Measurements from ENCODE around the gene SLC16A8. TPM values are rescaled to one million over a fixed set of nuclear protein-coding genes. Genes with fewer than 3 reads are reported as not detected.
A peak's percentile ranks its signal among the peaks of the same experiment; 100 is the strongest.
"Not testable (repeated sequence)": the region's sequence is repeated elsewhere in the genome, so short reads cannot be mapped to it uniquely, and the experiment has no call there.

Gene SLC16A8
- total RNA-seq, 1 experiment from 2014 or later: not detected

DNA sequence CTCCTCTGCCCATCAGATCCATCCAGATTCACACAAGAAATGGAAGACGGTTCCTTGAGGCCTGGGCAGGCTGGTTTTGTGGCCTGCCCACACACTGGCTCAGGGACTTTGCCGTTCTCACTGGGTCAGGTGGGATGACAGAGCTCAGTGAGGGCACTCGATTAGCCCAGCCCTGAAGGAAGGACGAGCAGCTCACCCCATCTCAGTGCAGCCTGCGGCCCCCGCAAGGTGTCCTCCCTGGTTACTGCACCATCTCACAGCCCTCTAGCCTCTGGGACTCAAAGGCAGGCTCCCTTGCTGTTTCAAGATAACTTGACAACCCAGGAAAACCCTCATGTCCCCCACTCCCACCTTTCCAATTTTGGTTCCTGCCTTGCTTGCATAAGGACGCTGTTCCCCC, 4.2 kb downstream of the SLC16A8 start:
- DNase-seq: no peak
- Mint-ChIP-seq H3K4me1 (ENCODE audit: low read depth, unreplicated experiment) (peaks cover 5% of the 10 kb centered on the region), H3K36me3 (ENCODE audit: insufficient read depth, unreplicated experiment) (peaks cover 55% of the 10 kb centered on the region), H3K4me3 (ENCODE audit: low read depth, unreplicated experiment) (no peak overlapping the region), H3K9me3 (ENCODE audit: low read depth, unreplicated experiment) (no peaks in the 10 kb centered on the region), H3K27me3 (ENCODE audit: unreplicated experiment) (no peaks in the 10 kb centered on the region), H3K27ac (ENCODE audit: unreplicated experiment) (no peak overlapping the region)
- TF ChIP-seq, protein P1, sequence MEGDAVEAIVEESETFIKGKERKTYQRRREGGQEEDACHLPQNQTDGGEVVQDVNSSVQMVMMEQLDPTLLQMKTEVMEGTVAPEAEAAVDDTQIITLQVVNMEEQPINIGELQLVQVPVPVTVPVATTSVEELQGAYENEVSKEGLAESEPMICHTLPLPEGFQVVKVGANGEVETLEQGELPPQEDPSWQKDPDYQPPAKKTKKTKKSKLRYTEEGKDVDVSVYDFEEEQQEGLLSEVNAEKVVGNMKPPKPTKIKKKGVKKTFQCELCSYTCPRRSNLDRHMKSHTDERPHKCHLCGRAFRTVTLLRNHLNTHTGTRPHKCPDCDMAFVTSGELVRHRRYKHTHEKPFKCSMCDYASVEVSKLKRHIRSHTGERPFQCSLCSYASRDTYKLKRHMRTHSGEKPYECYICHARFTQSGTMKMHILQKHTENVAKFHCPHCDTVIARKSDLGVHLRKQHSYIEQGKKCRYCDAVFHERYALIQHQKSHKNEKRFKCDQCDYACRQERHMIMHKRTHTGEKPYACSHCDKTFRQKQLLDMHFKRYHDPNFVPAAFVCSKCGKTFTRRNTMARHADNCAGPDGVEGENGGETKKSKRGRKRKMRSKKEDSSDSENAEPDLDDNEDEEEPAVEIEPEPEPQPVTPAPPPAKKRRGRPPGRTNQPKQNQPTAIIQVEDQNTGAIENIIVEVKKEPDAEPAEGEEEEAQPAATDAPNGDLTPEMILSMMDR (IDR thresholded peaks at IDR 0.05; ENCODE audit: unreplicated experiment): no peak
- intact Hi-C loops (cut with micrococcal nuclease; ENCODE audit: unreplicated experiment): no loop called here
- no TSS peak for BruUV-seq (replicated peaks)
- CTCF ChIA-PET: no interaction called here

DNA sequence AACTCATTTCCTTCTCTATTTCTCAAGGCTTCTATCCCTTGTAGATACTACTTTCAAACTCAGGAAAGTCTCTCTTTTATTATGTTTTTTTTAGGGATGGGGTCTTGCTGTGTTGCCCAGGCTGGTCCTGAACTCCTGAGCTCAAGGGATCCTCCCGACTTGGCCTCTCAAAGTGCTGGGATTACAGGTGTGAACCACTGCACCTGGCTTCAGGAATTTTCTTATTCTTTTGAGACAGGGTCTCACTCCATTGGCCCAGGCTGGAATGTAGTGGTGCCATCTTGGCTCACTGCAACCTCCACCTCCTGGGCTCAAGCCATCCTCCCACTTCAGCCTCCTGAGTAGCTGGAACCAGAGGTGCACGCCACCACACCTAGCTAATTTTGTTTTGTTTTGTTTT, 4.8 kb downstream of the SLC16A8 start:
- peaks cover 52% of the 10 kb centered on the region for H3K36me3 Mint-ChIP-seq (ENCODE audit: insufficient read depth, unreplicated experiment)
- H3K27ac Mint-ChIP-seq (ENCODE audit: unreplicated experiment): peak overlapping the region; percentile 24
- DNase-seq; CTCF ChIA-PET; H3K4me1 Mint-ChIP-seq (ENCODE audit: low read depth, unreplicated experiment); intact Hi-C loops (cut with micrococcal nuclease; ENCODE audit: unreplicated experiment); H3K27me3 Mint-ChIP-seq (ENCODE audit: unreplicated experiment); H3K9me3 Mint-ChIP-seq (ENCODE audit: low read depth, unreplicated experiment); H3K4me3 Mint-ChIP-seq (ENCODE audit: low read depth, unreplicated experiment); BruUV-seq (replicated peaks): not testable (repeated sequence)

GRCh38 chr22:38078046-38078840, 5.7 kb downstream of the SLC16A8 start:
- intact Hi-C loops (cut with micrococcal nuclease; ENCODE audit: unreplicated experiment): no loop called here
- Mint-ChIP-seq H3K4me3 (ENCODE audit: low read depth, unreplicated experiment) (no peak overlapping the region), H3K36me3 (ENCODE audit: insufficient read depth, unreplicated experiment) (peaks cover 51% of the 10 kb centered on the region), H3K9me3 (ENCODE audit: low read depth, unreplicated experiment) (no peaks in the 10 kb centered on the region), H3K27me3 (ENCODE audit: unreplicated experiment) (no peaks in the 10 kb centered on the region), H3K27ac (ENCODE audit: unreplicated experiment) (no peak overlapping the region), H3K4me1 (ENCODE audit: low read depth, unreplicated experiment) (no peaks in the 10 kb centered on the region)
- CTCF ChIA-PET: interaction anchor here (0.6 kb wide), 1 partner anchor 227 kb away, joined by 4 read pairs; no protein-coding TSS in a partner anchor
- TF ChIP-seq, protein P1 (IDR thresholded peaks at IDR 0.05; ENCODE audit: unreplicated experiment): no peak
- no peak for DNase-seq
- no TSS peak for BruUV-seq (replicated peaks)

- CTCF ChIA-PET: interaction anchor here (0.6 kb wide), 1 partner anchor 227 kb away, joined by 4 read pairs; no protein-coding TSS in a partner anchor
- no peaks in the 10 kb centered on the region for H3K27me3 Mint-ChIP-seq (ENCODE audit: unreplicated experiment)
- no peak for DNase-seq
- H3K36me3 Mint-ChIP-seq (ENCODE audit: insufficient read depth, unreplicated experiment): peaks cover 58% of the 10 kb centered on the region
- no peaks in the 10 kb centered on the region for H3K9me3 Mint-ChIP-seq (ENCODE audit: low read depth, unreplicated experiment)
- H3K4me3 Mint-ChIP-seq (ENCODE audit: low read depth, unreplicated experiment): no peak overlapping the region
- no peaks in the 10 kb centered on the region for H3K4me1 Mint-ChIP-seq (ENCODE audit: low read depth, unreplicated experiment)
- intact Hi-C loops (cut with micrococcal nuclease; ENCODE audit: unreplicated experiment): no loop called here
- H3K27ac Mint-ChIP-seq (ENCODE audit: unreplicated experiment): no peak overlapping the region
- TF ChIP-seq, protein P1 (IDR thresholded peaks at IDR 0.05; ENCODE audit: unreplicated experiment): no peak
- BruUV-seq (replicated peaks): no TSS peak
These were observed 6.4 kb downstream of the SLC16A8 start for GRCh38 chr22:38077595-38077994.

- intact Hi-C loops (cut with micrococcal nuclease; ENCODE audit: unreplicated experiment): no loop called here
- Mint-ChIP-seq H3K27me3 (ENCODE audit: unreplicated experiment) (no peaks in the 10 kb centered on the region), H3K4me1 (ENCODE audit: low read depth, unreplicated experiment) (no peaks in the 10 kb centered on the region), H3K27ac (ENCODE audit: unreplicated experiment) (no peak overlapping the region), H3K4me3 (ENCODE audit: low read depth, unreplicated experiment) (no peak overlapping the region), H3K9me3 (ENCODE audit: low read depth, unreplicated experiment) (no peaks in the 10 kb centered on the region), H3K36me3 (ENCODE audit: insufficient read depth, unreplicated experiment) (peaks cover 54% of the 10 kb centered on the region)
- DNase-seq: no peak
- TF ChIP-seq, protein P1 (IDR thresholded peaks at IDR 0.05; ENCODE audit: unreplicated experiment): no peak
- BruUV-seq (replicated peaks): no TSS peak
- CTCF ChIA-PET: no interaction called here
These were observed 6.9 kb downstream of the SLC16A8 start for GRCh38 chr22:38077096-38077495.

Measured in Calu3 (cell line).